ENCODE results near the gene GNA14. TPM values are rescaled to one million over a fixed set of nuclear protein-coding genes. Genes with fewer than 3 reads are reported as not detected.

Gene GNA14
- total RNA-seq, 1 experiment from 2014 or later = 0.37 TPM

GRCh38 chr9:77502568-77502967 lies 145.6 kb downstream of the GNA14 start:
- Histone ChIP-seq H3K14ac (ENCODE audit: insufficient read depth, low read length) (no peak overlapping the region; the same call in 1 of the 2 replicates), H3K56ac (ENCODE audit: insufficient read length, low read depth, low read length) (no peak overlapping the region), H4K91ac (ENCODE audit: insufficient read length, low read depth, low read length) (no peak overlapping the region), H4K5ac (ENCODE audit: insufficient read length, low read depth, low read length) (no peak overlapping the region), H3K79me1 (ENCODE audit: insufficient read depth, low read depth, low read length, poor library complexity, severe bottlenecking) (no peaks in the 10 kb centered on the region), H3K23ac (ENCODE audit: insufficient read length, low read depth, low read length) (no peak overlapping the region), H2BK12ac (ENCODE audit: insufficient read length, low read depth, low read length) (no peak overlapping the region), H2AK5ac (ENCODE audit: insufficient read length, low read length) (no peak overlapping the region), H3K9ac (ENCODE audit: extremely low read depth, insufficient read length, low read length) (no peak overlapping the region), H3K23me2 (ENCODE audit: insufficient read length, low read depth, low read length, poor library complexity, severe bottlenecking) (no peaks in the 10 kb centered on the region), H3K4ac (ENCODE audit: low read depth, low read length) (no peak overlapping the region), H3K27ac (ENCODE audit: insufficient read length, low read depth, low read length) (no peak overlapping the region), H3K4me2 (ENCODE audit: insufficient read depth, insufficient read length, low read length) (no peak overlapping the region), H3K79me2 (ENCODE audit: insufficient read depth, low read length) (no peaks in the 10 kb centered on the region), H3K18ac (ENCODE audit: insufficient read length, low read depth, low read length) (no peak overlapping the region), H4K20me1 (ENCODE audit: control insufficient read depth, insufficient read depth, insufficient read length) (no peaks in the 10 kb centered on the region), H2BK5ac (ENCODE audit: insufficient read length, low read length) (no peak overlapping the region), H2BK120ac (ENCODE audit: low read depth, low read length, poor library complexity, severe bottlenecking) (no peak overlapping the region), H3K9me3 (ENCODE audit: control insufficient read depth, low read depth, low read length) (no peaks in the 10 kb centered on the region), H2BK15ac (ENCODE audit: low read depth, low read length) (no peak overlapping the region), H3K4me1 (ENCODE audit: insufficient read depth, low read length) (no peaks in the 10 kb centered on the region; the same call in 1 of the 2 replicates), H2BK20ac (ENCODE audit: low read depth, low read length, poor library complexity, severe bottlenecking) (no peak overlapping the region), H2AFZ (ENCODE audit: low read length) (no peak overlapping the region), H3T11ph (ENCODE audit: low read length) (no peak overlapping the region), H3K27me3 (ENCODE audit: insufficient read depth, low read length) (no peaks in the 10 kb centered on the region), H4K8ac (replicated peaks; ENCODE audit: insufficient read length, low read depth, low read length) (no peak overlapping the region)
- TF ChIP-seq, protein P1, sequence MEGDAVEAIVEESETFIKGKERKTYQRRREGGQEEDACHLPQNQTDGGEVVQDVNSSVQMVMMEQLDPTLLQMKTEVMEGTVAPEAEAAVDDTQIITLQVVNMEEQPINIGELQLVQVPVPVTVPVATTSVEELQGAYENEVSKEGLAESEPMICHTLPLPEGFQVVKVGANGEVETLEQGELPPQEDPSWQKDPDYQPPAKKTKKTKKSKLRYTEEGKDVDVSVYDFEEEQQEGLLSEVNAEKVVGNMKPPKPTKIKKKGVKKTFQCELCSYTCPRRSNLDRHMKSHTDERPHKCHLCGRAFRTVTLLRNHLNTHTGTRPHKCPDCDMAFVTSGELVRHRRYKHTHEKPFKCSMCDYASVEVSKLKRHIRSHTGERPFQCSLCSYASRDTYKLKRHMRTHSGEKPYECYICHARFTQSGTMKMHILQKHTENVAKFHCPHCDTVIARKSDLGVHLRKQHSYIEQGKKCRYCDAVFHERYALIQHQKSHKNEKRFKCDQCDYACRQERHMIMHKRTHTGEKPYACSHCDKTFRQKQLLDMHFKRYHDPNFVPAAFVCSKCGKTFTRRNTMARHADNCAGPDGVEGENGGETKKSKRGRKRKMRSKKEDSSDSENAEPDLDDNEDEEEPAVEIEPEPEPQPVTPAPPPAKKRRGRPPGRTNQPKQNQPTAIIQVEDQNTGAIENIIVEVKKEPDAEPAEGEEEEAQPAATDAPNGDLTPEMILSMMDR (conservative IDR thresholded peaks at IDR 0.05) = no peak
- Mint-ChIP-seq H3K36me3 (ENCODE audit: insufficient read depth in 1 of 3, low read depth in 3 of 3) (no peaks in the 10 kb centered on the region), H3K4me1 (peaks cover 7 to 9% of the 10 kb centered on the region in 2 experiments; a peak in 3 of 4 replicates), H3K4me3 (no peak overlapping the region), H3K9me3 (no peaks in the 10 kb centered on the region; a peak in 1 of 5 replicates), H3K27ac (peak overlapping the region in 1 of 3 experiments; percentile 70; a peak in 1 of 7 replicates), H3K27me3 (ENCODE audit: low read depth) (no peaks in the 10 kb centered on the region; the same call in 1 of the 2 replicates)
- no peak for DNase-seq
- no CpG with 5 or more reads among the region's 3 CpGs for WGBS (ENCODE audit: extremely low coverage, insufficient read length, low lambda C conversion rate)
